ENCODE results near the gene PLEKHH2. TPM values are rescaled to one million over a fixed set of nuclear protein-coding genes. Genes with fewer than 3 reads are reported as not detected.

PLEKHH2 gene
- total and polyA plus RNA-seq, 2 experiments from 2014 or later: 5.4 to 6.7 TPM

DNA sequence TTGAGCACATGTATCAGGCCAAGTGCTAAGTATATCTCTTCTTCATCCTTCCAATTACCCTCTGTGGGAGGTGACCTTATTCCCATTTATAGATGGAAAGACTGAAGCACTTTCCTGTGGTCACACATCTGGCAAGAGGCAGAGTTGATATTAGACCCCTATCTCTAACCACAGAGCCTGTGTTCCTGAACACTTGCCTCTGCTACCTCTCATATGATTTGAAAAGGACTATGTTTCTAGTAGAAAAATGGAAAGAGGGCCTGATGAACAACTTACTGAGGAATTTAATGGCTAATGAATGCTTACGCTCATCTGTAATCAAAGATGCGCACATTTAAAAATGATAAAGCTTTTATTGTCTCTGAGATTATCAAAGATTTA is 90.6 kb downstream of the PLEKHH2 start (continued):
- TF ChIP-seq, protein P1, sequence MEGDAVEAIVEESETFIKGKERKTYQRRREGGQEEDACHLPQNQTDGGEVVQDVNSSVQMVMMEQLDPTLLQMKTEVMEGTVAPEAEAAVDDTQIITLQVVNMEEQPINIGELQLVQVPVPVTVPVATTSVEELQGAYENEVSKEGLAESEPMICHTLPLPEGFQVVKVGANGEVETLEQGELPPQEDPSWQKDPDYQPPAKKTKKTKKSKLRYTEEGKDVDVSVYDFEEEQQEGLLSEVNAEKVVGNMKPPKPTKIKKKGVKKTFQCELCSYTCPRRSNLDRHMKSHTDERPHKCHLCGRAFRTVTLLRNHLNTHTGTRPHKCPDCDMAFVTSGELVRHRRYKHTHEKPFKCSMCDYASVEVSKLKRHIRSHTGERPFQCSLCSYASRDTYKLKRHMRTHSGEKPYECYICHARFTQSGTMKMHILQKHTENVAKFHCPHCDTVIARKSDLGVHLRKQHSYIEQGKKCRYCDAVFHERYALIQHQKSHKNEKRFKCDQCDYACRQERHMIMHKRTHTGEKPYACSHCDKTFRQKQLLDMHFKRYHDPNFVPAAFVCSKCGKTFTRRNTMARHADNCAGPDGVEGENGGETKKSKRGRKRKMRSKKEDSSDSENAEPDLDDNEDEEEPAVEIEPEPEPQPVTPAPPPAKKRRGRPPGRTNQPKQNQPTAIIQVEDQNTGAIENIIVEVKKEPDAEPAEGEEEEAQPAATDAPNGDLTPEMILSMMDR (conservative IDR thresholded peaks at IDR 0.05; ENCODE audit: low read depth in 2 of 2): no peak

DNA sequence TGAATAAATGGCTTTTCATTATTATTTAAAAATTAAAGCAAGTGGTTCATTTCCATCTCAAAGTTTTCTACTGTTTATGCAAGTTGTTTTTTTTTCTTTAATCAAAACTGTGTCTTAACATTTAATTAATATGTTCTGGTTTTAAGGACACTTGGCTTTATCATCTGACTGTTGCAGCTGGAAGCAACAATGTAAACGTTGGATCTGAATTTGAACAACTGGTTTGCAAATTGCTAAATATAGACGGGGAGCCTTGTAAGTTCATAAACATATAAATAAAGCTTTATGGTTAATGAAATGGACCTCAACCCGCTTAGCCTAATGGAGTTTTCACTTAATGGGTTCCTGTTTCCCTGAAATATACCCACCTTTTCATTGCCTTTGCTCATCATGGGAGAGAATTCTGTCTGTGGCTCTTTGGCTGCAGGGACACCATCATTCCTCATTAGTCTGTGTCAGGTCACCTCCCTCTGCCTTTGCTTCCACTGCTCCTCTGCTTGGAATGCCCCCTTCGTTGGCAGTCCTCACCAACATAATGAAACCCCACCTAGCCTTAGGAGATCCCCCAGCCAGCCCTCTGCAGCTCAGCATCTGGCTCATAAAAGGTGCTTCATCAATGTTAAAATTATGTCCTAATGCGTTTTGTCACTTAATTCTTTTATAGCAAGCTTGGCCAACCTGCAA is 92.6 kb downstream of the PLEKHH2 start:
- Histone ChIP-seq H3K9me2 (ENCODE audit: insufficient read depth) (no peaks in the 10 kb centered on the region), H3K4me2 (peak overlapping the region; percentile 34), H4K20me1 (replicated peaks; ENCODE audit: insufficient read depth) (no peaks in the 10 kb centered on the region), H3F3A (replicated peaks; ENCODE audit: low read depth) (no peaks in the 10 kb centered on the region), H3K27ac (ENCODE audit: low read depth) (no peak overlapping the region), H3K79me2 (replicated peaks; ENCODE audit: insufficient read depth) (no peaks in the 10 kb centered on the region), H3K4me3 (peak overlapping the region; percentile 1; the same call in 1 of the 2 replicates), H3K4me1 (ENCODE audit: insufficient read depth) (peaks cover 30% of the 10 kb centered on the region), H3K27me3 (ENCODE audit: insufficient read depth) (no peaks in the 10 kb centered on the region), H2AFZ (no peak overlapping the region), H3K36me3 (ENCODE audit: insufficient read depth) (no peaks in the 10 kb centered on the region)
- ATAC-seq: peak; percentile 83
- Mint-ChIP-seq H3K9me3 (no peaks in the 10 kb centered on the region), H3K4me1 (peaks cover 21% of the 10 kb centered on the region; the same call in 2 of the 3 replicates), H3K27me3 (ENCODE audit: insufficient read depth, low read depth, poor library complexity) (peaks cover 2% of the 10 kb centered on the region), H3K36me3 (ENCODE audit: low read depth) (no peaks in the 10 kb centered on the region), H3K4me3 (peak overlapping the region; percentile 3; the same call in 2 of the 3 replicates), H3K27ac (peak overlapping the region; percentile 4; the same call in 1 of the 2 replicates)
- peak; percentile 32 for DNase-seq (ENCODE audit: low spot score)
- TF ChIP-seq NANOG (IDR thresholded peaks at IDR 0.05; ENCODE audit: borderline replicate concordance) (no peak), CREB1 (CRISPR knock-in tag; IDR thresholded peaks at IDR 0.05; ENCODE audit: low read depth) (no peak), STAT1 (IDR thresholded peaks at IDR 0.05; ENCODE audit: unreplicated experiment) (no peak), EZH2 (IDR thresholded peaks at IDR 0.05; ENCODE audit: low read depth, unreplicated experiment) (no peak), JUNB (IDR thresholded peaks at IDR 0.05; ENCODE audit: unreplicated experiment) (no peak)
- TF ChIP-seq, protein P1 (conservative IDR thresholded peaks at IDR 0.05; ENCODE audit: low read depth in 2 of 2): no peak
- TF ChIP-seq, protein P2, sequence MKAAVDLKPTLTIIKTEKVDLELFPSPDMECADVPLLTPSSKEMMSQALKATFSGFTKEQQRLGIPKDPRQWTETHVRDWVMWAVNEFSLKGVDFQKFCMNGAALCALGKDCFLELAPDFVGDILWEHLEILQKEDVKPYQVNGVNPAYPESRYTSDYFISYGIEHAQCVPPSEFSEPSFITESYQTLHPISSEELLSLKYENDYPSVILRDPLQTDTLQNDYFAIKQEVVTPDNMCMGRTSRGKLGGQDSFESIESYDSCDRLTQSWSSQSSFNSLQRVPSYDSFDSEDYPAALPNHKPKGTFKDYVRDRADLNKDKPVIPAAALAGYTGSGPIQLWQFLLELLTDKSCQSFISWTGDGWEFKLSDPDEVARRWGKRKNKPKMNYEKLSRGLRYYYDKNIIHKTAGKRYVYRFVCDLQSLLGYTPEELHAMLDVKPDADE (IDR thresholded peaks at IDR 0.05): no peak
- TF ChIP-seq, protein P3, sequence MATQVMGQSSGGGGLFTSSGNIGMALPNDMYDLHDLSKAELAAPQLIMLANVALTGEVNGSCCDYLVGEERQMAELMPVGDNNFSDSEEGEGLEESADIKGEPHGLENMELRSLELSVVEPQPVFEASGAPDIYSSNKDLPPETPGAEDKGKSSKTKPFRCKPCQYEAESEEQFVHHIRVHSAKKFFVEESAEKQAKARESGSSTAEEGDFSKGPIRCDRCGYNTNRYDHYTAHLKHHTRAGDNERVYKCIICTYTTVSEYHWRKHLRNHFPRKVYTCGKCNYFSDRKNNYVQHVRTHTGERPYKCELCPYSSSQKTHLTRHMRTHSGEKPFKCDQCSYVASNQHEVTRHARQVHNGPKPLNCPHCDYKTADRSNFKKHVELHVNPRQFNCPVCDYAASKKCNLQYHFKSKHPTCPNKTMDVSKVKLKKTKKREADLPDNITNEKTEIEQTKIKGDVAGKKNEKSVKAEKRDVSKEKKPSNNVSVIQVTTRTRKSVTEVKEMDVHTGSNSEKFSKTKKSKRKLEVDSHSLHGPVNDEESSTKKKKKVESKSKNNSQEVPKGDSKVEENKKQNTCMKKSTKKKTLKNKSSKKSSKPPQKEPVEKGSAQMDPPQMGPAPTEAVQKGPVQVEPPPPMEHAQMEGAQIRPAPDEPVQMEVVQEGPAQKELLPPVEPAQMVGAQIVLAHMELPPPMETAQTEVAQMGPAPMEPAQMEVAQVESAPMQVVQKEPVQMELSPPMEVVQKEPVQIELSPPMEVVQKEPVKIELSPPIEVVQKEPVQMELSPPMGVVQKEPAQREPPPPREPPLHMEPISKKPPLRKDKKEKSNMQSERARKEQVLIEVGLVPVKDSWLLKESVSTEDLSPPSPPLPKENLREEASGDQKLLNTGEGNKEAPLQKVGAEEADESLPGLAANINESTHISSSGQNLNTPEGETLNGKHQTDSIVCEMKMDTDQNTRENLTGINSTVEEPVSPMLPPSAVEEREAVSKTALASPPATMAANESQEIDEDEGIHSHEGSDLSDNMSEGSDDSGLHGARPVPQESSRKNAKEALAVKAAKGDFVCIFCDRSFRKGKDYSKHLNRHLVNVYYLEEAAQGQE (IDR thresholded peaks at IDR 0.05; ENCODE audit: unreplicated experiment): no peak
